Body of pancreas (tissue), 4 donors: Measurements from ENCODE around the gene CCM2.

Experiments
- CTCF ChIP-seq, 7 experiments: fragments of 450-650 bp in 4 of 7; fragments of 200-600 bp in 3 of 7; sonication (generic) in 3 of 7; IDR thresholded peaks; one replicate each; pipeline ENCODE4 v1.5.1; 2016 to 2019; ENCODE audit warnings: antibody characterized with exemption in 7 of 7
- POLR2A ChIP-seq, 3 donors: fragments of 450-650 bp; IDR thresholded peaks; one replicate each; pipeline ENCODE4 v1.6.1; 2016; ENCODE audit warnings: antibody characterized with exemption in 3 of 3, mild to moderate bottlenecking in 2 of 3

DNA sequence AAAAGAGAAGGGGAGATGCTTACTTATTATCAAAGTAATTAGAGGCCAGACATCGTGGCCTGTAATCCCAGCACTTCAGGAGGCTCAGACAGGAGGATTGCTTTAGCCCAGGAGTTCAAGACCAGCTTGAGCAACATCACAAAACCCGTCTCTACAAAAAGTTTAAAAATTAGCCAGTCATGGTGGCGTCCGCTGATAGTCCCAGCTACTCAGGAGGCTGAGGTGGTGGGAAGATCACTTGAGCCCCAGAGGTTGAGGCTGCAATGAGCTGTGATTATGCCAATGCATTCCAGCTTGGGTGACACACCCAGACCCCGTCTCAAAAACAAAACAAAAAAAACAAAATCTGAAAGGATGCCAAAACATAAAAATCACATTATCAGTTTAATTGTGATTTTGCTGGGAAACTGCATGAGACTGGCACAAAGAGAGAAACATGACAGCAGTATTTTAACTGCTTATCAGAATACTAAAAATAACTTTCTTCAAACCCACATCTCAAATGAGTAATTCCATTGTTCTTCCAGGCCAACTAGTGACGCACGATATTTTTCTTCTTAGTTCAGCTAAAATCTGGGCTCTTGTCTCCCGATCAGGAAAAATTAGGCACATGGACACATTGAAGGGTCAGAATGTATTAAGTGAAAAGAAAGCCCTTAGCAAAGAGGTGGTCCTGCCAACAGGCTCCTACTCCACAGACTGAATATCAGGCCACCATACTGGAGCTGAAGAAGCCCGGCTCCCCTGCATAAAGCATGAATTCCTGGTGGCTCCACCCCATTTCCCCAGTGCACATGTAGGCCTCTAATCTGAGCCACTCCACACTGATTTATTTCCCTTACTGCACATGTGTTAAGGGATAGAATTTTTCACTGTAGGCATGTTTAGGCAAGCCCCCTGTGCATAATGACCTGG, 9.6 kb upstream of the CCM2 start:
- TF ChIP-seq CTCF (IDR thresholded peaks at IDR 0.05) (no peak), POLR2A (IDR thresholded peaks at IDR 0.05) (no peak)
